HEK293 (cell line): ENCODE data around the gene ASPSCR1.

Experiments
- CTCF ChIA-PET: fragments of 350-600 bp; formaldehyde crosslinking; extraction: SDS; loops from one replicate; lab custom pipeline; 2021; ENCODE audit warnings: antibody characterized with exemption; lab: Yijun Ruan, JAX
- POLR2A ChIA-PET: fragments of 300-600 bp; formaldehyde crosslinking; extraction: SDS; loops from one replicate; lab custom pipeline; 2020; ENCODE audit warnings: antibody characterized with exemption, inconsistent platforms; lab: Yijun Ruan, JAX
- H3K27ac ChIP-seq: fragments of 200-500 bp; sonication (Bioruptor generic); 2 replicates; pipeline ENCODE4 v1.5.1; 2014; ENCODE audit warnings: low read depth, low read length, control low read depth, inconsistent platforms; ENCODE audit errors: extremely low read depth
- H3K36me3 ChIP-seq, 2 experiments: fragments of 200-500 bp in 1 of 2; sonication (Bioruptor generic) in 1 of 2; 1 replicate in 1 of 2; 2 replicates in 1 of 2; pipeline ENCODE4 v1.5.1; 2014 to 2017; ENCODE audit warnings: inconsistent platforms in 2 of 2, low read length in 2 of 2; ENCODE audit not compliant: control insufficient read depth in 2 of 2, insufficient read depth in 1 of 2
- H3K4me1 ChIP-seq: fragments of 200-500 bp; sonication (Bioruptor generic); 2 replicates; pipeline ENCODE4 v1.5.1; 2014; ENCODE audit warnings: mild to moderate bottlenecking, low read length, inconsistent platforms; ENCODE audit not compliant: control insufficient read depth, insufficient read depth
- H3K4me3 ChIP-seq: 2 replicates; pipeline ENCODE4 v1.5.1; 2011; ENCODE audit warnings: low read depth, mild to moderate bottlenecking, control low read depth, low read length, moderate library complexity
- H3K9me3 ChIP-seq: fragments of 200-500 bp; sonication (Bioruptor generic); 2 replicates; pipeline ENCODE4 v1.5.1; 2014; ENCODE audit warnings: low read depth, low read length, inconsistent platforms; ENCODE audit not compliant: control insufficient read depth, insufficient read depth
- MEIS1 ChIP-seq: sonication (generic); formaldehyde crosslinking; IDR thresholded peaks from 2 replicates; pipeline ENCODE4 v1.8.1; 2022; ENCODE audit warnings: missing genetic modification reagents, mild to moderate bottlenecking, borderline replicate concordance
- MYNN ChIP-seq: fragments of 450-650 bp; formaldehyde crosslinking; IDR thresholded peaks from 2 replicates; pipeline ENCODE4 v1.5.1; 2016; ENCODE audit warnings: missing biosample characterization, missing genetic modification characterization, borderline replicate concordance
- SCRT1 ChIP-seq: fragments of 450-650 bp; formaldehyde crosslinking; IDR thresholded peaks from 2 replicates; pipeline ENCODE4 v1.5.1; 2016; ENCODE audit warnings: missing biosample characterization, missing genetic modification characterization, borderline replicate concordance
- TCF7L2 ChIP-seq: IDR thresholded peaks from 2 replicates; pipeline ENCODE4 v1.6.1; 2011; ENCODE audit warnings: low read depth, mild to moderate bottlenecking, inconsistent platforms, low read length, moderate library complexity, borderline replicate concordance
- ZEB2 ChIP-seq: fragments of 450-650 bp; formaldehyde crosslinking; IDR thresholded peaks from 2 replicates; pipeline ENCODE4 v1.5.1; 2016; ENCODE audit warnings: missing biosample characterization, missing genetic modification characterization
- ZFP3 ChIP-seq: fragments of 450-650 bp; formaldehyde crosslinking; IDR thresholded peaks from 2 replicates; pipeline ENCODE4 v1.5.1; 2016; ENCODE audit warnings: low read depth, missing biosample characterization, missing genetic modification characterization
- ZNF202 ChIP-seq: fragments of 450-650 bp; formaldehyde crosslinking; IDR thresholded peaks from 2 replicates; pipeline ENCODE4 v1.5.1; 2016; ENCODE audit warnings: missing biosample characterization, missing genetic modification characterization, borderline replicate concordance
- ZNF221 ChIP-seq: fragments of 450-650 bp; formaldehyde crosslinking; IDR thresholded peaks from 2 replicates; pipeline ENCODE4 v1.5.1; 2017; ENCODE audit warnings: missing biosample characterization, missing genetic modification characterization, borderline replicate concordance
- ZNF510 ChIP-seq: fragments of 450-650 bp; formaldehyde crosslinking; IDR thresholded peaks from 2 replicates; pipeline ENCODE4 v1.5.1; 2018; ENCODE audit warnings: mild to moderate bottlenecking, missing genetic modification characterization, missing biosample characterization; ENCODE audit not compliant: insufficient replicate concordance
- ZNF514 ChIP-seq: fragments of 450-650 bp; formaldehyde crosslinking; IDR thresholded peaks from 2 replicates; pipeline ENCODE4 v1.5.1; 2016; ENCODE audit warnings: missing biosample characterization, missing genetic modification characterization
- ZNF544 ChIP-seq: fragments of 450-650 bp; formaldehyde crosslinking; IDR thresholded peaks from 2 replicates; pipeline ENCODE4 v1.5.0; 2017; ENCODE audit warnings: missing biosample characterization, missing genetic modification characterization
- ZNF571 ChIP-seq: fragments of 450-650 bp; formaldehyde crosslinking; IDR thresholded peaks from 2 replicates; pipeline ENCODE4 v1.5.0; 2017; ENCODE audit warnings: missing biosample characterization, missing genetic modification characterization
- ZNF707 ChIP-seq: fragments of 450-650 bp; formaldehyde crosslinking; IDR thresholded peaks from 2 replicates; pipeline ENCODE4 v1.5.1; 2016; ENCODE audit warnings: missing biosample characterization, missing genetic modification characterization
- TF ChIP-seq, protein P1 (sequence below): fragments of 450-650 bp; formaldehyde crosslinking; IDR thresholded peaks from 2 replicates; pipeline ENCODE4 v1.5.1; 2016; ENCODE audit warnings: missing biosample characterization, missing genetic modification characterization, borderline replicate concordance
- TF ChIP-seq, protein P2 (sequence below): fragments of 450-650 bp; formaldehyde crosslinking; IDR thresholded peaks from 2 replicates; pipeline ENCODE4 v1.5.1; 2017; ENCODE audit warnings: missing biosample characterization, missing genetic modification characterization
- TF ChIP-seq, protein P3 (sequence below): fragments of 450-650 bp; formaldehyde crosslinking; IDR thresholded peaks from 2 replicates; pipeline ENCODE4 v1.5.1; 2016; ENCODE audit warnings: missing biosample characterization, missing genetic modification characterization
- TF ChIP-seq, protein P4 (sequence below): fragments of 450-650 bp; formaldehyde crosslinking; IDR thresholded peaks from 2 replicates; pipeline ENCODE4 v1.5.1; 2016; ENCODE audit warnings: missing biosample characterization, missing genetic modification characterization

ASPSCR1 gene

DNA sequence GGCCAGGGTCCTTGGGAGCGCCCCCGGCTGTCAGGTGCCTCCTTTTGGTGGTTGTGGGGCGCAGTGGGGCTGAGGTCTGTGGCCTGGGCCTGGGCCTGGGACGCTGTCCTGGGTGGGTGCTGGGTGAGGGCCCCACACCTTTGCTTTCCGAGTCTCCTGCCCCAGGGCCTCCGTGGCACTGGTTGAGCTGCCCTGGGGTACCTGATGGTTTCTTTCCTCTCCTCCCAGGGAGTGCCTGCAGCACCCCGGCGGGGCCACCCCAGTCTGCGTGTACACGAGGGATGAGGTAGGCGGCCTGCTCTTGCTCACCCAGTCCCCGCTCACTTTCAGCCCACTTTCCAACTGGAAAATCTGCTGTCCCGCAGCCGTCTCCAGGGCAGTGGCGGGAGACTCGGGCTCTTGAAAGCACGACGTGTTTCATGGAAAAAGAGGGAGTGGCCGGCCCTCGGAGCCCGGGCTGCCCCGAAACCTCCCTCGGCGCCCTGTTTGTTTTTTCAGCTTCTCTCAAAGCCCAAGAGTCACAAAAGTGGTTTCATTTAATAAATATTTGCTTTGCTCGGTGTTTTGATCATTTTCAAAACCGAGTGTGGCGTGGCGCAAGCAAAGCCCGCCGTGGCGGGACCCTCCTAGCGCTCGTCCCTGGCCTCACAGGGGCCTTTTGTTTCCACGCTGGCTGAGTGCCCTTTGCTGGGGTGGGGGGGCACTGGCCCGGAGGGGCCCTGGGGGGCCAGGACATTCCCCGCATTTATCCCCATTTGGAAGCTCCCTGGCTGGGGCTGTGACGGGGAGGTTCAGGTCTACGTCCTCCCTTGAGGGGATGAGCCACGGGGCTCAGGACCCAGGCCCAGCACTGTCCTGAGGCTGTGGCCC, 17.4 kb downstream of the ASPSCR1 start:
- no peak overlapping the region for H3K4me3 ChIP-seq
- H3K9me3 ChIP-seq, result no peaks in the 10 kb centered on the region
- H3K36me3 ChIP-seq, result peaks cover 0 to 13% of the 10 kb centered on the region in 2 experiments; a peak in 1 of 3 replicates
- ChIA-PET POLR2A (no interaction called here), CTCF (interaction anchor here (0.7 to 1.4 kb wide), 5 partner anchors 9 to 35 kb away, joined by 3 to 6 read pairs (median 4); no protein-coding TSS in a partner anchor)
- TF ChIP-seq MEIS1 (CRISPR knock-in tag), result no peak
- TF ChIP-seq TCF7L2, result no peak
- TF ChIP-seq ZNF707 (tag by site-specific recombination), result no peak
- TF ChIP-seq ZNF514 (tag by site-specific recombination), result no peak
- no peak for TF ChIP-seq SCRT1 (tag by site-specific recombination)
- TF ChIP-seq ZNF510 (tag by site-specific recombination), result no peak
- no peak for TF ChIP-seq ZNF221 (tag by site-specific recombination)
- TF ChIP-seq ZNF571, result no peak
- TF ChIP-seq, protein P1, sequence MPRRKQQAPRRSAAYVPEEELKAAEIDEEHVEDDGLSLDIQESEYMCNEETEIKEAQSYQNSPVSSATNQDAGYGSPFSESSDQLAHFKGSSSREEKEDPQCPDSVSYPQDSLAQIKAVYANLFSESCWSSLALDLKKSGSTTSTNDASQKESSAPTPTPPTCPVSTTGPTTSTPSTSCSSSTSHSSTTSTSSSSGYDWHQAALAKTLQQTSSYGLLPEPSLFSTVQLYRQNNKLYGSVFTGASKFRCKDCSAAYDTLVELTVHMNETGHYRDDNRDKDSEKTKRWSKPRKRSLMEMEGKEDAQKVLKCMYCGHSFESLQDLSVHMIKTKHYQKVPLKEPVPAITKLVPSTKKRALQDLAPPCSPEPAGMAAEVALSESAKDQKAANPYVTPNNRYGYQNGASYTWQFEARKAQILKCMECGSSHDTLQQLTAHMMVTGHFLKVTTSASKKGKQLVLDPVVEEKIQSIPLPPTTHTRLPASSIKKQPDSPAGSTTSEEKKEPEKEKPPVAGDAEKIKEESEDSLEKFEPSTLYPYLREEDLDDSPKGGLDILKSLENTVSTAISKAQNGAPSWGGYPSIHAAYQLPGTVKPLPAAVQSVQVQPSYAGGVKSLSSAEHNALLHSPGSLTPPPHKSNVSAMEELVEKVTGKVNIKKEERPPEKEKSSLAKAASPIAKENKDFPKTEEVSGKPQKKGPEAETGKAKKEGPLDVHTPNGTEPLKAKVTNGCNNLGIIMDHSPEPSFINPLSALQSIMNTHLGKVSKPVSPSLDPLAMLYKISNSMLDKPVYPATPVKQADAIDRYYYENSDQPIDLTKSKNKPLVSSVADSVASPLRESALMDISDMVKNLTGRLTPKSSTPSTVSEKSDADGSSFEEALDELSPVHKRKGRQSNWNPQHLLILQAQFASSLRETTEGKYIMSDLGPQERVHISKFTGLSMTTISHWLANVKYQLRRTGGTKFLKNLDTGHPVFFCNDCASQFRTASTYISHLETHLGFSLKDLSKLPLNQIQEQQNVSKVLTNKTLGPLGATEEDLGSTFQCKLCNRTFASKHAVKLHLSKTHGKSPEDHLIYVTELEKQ (tag by site-specific recombination), result no peak
- TF ChIP-seq ZEB2 (tag by site-specific recombination), result no peak
- TF ChIP-seq ZNF544, result no peak
- TF ChIP-seq, protein P2, sequence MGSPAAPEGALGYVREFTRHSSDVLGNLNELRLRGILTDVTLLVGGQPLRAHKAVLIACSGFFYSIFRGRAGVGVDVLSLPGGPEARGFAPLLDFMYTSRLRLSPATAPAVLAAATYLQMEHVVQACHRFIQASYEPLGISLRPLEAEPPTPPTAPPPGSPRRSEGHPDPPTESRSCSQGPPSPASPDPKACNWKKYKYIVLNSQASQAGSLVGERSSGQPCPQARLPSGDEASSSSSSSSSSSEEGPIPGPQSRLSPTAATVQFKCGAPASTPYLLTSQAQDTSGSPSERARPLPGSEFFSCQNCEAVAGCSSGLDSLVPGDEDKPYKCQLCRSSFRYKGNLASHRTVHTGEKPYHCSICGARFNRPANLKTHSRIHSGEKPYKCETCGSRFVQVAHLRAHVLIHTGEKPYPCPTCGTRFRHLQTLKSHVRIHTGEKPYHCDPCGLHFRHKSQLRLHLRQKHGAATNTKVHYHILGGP (tag by site-specific recombination), result no peak
- no peak for TF ChIP-seq MYNN (tag by site-specific recombination)
- no peak for TF ChIP-seq ZFP3 (tag by site-specific recombination)
- no peak for TF ChIP-seq ZNF202 (tag by site-specific recombination)
- TF ChIP-seq, protein P3, sequence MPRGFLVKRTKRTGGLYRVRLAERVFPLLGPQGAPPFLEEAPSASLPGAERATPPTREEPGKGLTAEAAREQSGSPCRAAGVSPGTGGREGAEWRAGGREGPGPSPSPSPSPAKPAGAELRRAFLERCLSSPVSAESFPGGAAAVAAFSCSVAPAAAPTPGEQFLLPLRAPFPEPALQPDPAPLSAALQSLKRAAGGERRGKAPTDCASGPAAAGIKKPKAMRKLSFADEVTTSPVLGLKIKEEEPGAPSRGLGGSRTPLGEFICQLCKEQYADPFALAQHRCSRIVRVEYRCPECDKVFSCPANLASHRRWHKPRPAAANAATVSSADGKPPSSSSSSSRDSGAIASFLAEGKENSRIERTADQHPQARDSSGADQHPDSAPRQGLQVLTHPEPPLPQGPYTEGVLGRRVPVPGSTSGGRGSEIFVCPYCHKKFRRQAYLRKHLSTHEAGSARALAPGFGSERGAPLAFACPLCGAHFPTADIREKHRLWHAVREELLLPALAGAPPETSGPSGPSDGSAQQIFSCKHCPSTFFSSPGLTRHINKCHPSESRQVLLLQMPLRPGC (tag by site-specific recombination), result no peak
- TF ChIP-seq, protein P4, sequence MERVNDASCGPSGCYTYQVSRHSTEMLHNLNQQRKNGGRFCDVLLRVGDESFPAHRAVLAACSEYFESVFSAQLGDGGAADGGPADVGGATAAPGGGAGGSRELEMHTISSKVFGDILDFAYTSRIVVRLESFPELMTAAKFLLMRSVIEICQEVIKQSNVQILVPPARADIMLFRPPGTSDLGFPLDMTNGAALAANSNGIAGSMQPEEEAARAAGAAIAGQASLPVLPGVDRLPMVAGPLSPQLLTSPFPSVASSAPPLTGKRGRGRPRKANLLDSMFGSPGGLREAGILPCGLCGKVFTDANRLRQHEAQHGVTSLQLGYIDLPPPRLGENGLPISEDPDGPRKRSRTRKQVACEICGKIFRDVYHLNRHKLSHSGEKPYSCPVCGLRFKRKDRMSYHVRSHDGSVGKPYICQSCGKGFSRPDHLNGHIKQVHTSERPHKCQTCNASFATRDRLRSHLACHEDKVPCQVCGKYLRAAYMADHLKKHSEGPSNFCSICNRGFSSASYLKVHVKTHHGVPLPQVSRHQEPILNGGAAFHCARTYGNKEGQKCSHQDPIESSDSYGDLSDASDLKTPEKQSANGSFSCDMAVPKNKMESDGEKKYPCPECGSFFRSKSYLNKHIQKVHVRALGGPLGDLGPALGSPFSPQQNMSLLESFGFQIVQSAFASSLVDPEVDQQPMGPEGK (tag by site-specific recombination), result no peak
- peaks cover 7% of the 10 kb centered on the region for H3K4me1 ChIP-seq
- no peak overlapping the region for H3K27ac ChIP-seq
